HepG2 (cell line): Measurements from ENCODE around the gene OVOL2. TPM values are rescaled to one million over a fixed set of nuclear protein-coding genes. Genes with fewer than 3 reads are reported as not detected.

Source experiments
- FLYWCH1 ChIP-seq: sonication (generic); formaldehyde crosslinking; IDR thresholded peaks from 2 replicates; pipeline ENCODE4 v1.8.1; 2023; ENCODE audit warnings: mild to moderate bottlenecking, missing genetic modification reagents
- FOXP1 ChIP-seq, 2 experiments: fragments of 450-650 bp in 1 of 2; IDR thresholded peaks; 2 replicates each; pipeline ENCODE4 v1.6.1; 2017 to 2018; ENCODE audit warnings: antibody characterized with exemption in 1 of 2
- HHEX ChIP-seq: IDR thresholded peaks from 2 replicates; pipeline ENCODE4 v1.6.1; 2016; ENCODE audit warnings: control low read depth
- KDM5B ChIP-seq: sonication (generic); formaldehyde crosslinking; IDR thresholded peaks from 2 replicates; pipeline ENCODE4 v1.4.0; 2020; ENCODE audit warnings: missing genetic modification reagents, mild to moderate bottlenecking, borderline replicate concordance
- MED13 ChIP-seq: sonication (generic); formaldehyde crosslinking; IDR thresholded peaks from 2 replicates; pipeline ENCODE4 v1.5.0; 2020; ENCODE audit warnings: missing genetic modification reagents
- NR3C1 ChIP-seq: sonication (generic); formaldehyde crosslinking; IDR thresholded peaks from 2 replicates; pipeline ENCODE4 v1.4.0; 2020; ENCODE audit warnings: missing genetic modification reagents
- PCBP1 ChIP-seq: fragments of 200-400 bp; formaldehyde crosslinking; IDR thresholded peaks from 2 replicates; pipeline ENCODE4 v1.6.1; 2017; ENCODE audit warnings: mild to moderate bottlenecking, low read depth, low read length, borderline replicate concordance
- PITX1 ChIP-seq: sonication (generic); formaldehyde crosslinking; IDR thresholded peaks from 2 replicates; pipeline ENCODE4 v1.5.1; 2020; ENCODE audit warnings: mild to moderate bottlenecking, missing genetic modification reagents
- TP53 ChIP-seq: sonication (generic); formaldehyde crosslinking; conservative IDR thresholded peaks from 2 replicates; pipeline ENCODE4 v1.4.0; 2020; ENCODE audit warnings: missing genetic modification reagents
- U2AF2 ChIP-seq: fragments of 200-400 bp; formaldehyde crosslinking; IDR thresholded peaks from 2 replicates; pipeline ENCODE4 v1.6.1; 2017; ENCODE audit warnings: low read depth, mild to moderate bottlenecking, low read length
- ZNF20 ChIP-seq: sonication (generic); formaldehyde crosslinking; IDR thresholded peaks from 2 replicates; pipeline ENCODE4 v1.4.0; 2020; ENCODE audit warnings: mild to moderate bottlenecking, moderate library complexity, missing genetic modification reagents
- ZNF772 ChIP-seq: sonication (generic); formaldehyde crosslinking; IDR thresholded peaks from 2 replicates; pipeline ENCODE4 v1.5.0; 2020; ENCODE audit warnings: mild to moderate bottlenecking, missing genetic modification reagents
- polyA plus RNA-seq, 8 experiments: library from polyadenylated mRNA; depleted of rRNA in 3 of 8; stranded (reverse) in 7 of 8; unstranded in 1 of 8; fragments of >200 nt; fragmentation: Illumina TruSeq in 4 of 8; extraction: Trizol in 4 of 8; gene quantifications; 2 replicates each; pipeline versions ENCODE4 v1.2.1 to v1.2.3, GENCODE V29; 2011 to 2016; ENCODE audit warnings: low read depth in 4 of 8, missing spikeins in 1 of 8, mixed read lengths in 1 of 8; ENCODE audit not compliant: insufficient read depth in 1 of 8
- total RNA-seq, 5 experiments: library from RNA; depleted of rRNA; stranded (reverse); fragments of >200 nt; fragmentation: Illumina TruSeq; extraction: Trizol; gene quantifications; 2 replicates each; pipeline ENCODE4 v1.2.3, GENCODE V29; 2016; ENCODE audit warnings: low read depth in 1 of 5
- TF ChIP-seq, protein P1 (sequence below): sonication (generic); formaldehyde crosslinking; IDR thresholded peaks from 2 replicates; pipeline ENCODE4 v1.4.0; 2020; ENCODE audit warnings: missing genetic modification reagents
- TF ChIP-seq, protein P2 (sequence below): sonication (generic); formaldehyde crosslinking; IDR thresholded peaks from 2 replicates; pipeline ENCODE4 v1.5.0; 2020; ENCODE audit warnings: missing genetic modification reagents
- TF ChIP-seq, protein P3 (sequence below): sonication (generic); formaldehyde crosslinking; IDR thresholded peaks from 2 replicates; pipeline ENCODE4 v1.9.0; 2021; ENCODE audit warnings: missing genetic modification reagents, borderline replicate concordance
- TF ChIP-seq, protein P4 (sequence below): sonication (generic); formaldehyde crosslinking; IDR thresholded peaks from 2 replicates; pipeline ENCODE4 v1.4.0; 2020; ENCODE audit warnings: mild to moderate bottlenecking, missing genetic modification reagents
- TF ChIP-seq, protein P5 (sequence below): sonication (generic); formaldehyde crosslinking; IDR thresholded peaks from 2 replicates; pipeline ENCODE4 v1.4.0; 2020; ENCODE audit warnings: low read depth, mild to moderate bottlenecking, missing genetic modification reagents
- TF ChIP-seq, protein P6 (sequence below): sonication (generic); formaldehyde crosslinking; IDR thresholded peaks from 2 replicates; pipeline ENCODE4 v1.5.1; 2020; ENCODE audit warnings: mild to moderate bottlenecking, missing genetic modification reagents, moderate library complexity

The OVOL2 gene
- total and polyA plus RNA-seq, 2 of the 13 experiments (the other 11 are each of a cell fraction or from before 2014, with no cell fraction given), result 0.20 to 0.31 TPM

DNA sequence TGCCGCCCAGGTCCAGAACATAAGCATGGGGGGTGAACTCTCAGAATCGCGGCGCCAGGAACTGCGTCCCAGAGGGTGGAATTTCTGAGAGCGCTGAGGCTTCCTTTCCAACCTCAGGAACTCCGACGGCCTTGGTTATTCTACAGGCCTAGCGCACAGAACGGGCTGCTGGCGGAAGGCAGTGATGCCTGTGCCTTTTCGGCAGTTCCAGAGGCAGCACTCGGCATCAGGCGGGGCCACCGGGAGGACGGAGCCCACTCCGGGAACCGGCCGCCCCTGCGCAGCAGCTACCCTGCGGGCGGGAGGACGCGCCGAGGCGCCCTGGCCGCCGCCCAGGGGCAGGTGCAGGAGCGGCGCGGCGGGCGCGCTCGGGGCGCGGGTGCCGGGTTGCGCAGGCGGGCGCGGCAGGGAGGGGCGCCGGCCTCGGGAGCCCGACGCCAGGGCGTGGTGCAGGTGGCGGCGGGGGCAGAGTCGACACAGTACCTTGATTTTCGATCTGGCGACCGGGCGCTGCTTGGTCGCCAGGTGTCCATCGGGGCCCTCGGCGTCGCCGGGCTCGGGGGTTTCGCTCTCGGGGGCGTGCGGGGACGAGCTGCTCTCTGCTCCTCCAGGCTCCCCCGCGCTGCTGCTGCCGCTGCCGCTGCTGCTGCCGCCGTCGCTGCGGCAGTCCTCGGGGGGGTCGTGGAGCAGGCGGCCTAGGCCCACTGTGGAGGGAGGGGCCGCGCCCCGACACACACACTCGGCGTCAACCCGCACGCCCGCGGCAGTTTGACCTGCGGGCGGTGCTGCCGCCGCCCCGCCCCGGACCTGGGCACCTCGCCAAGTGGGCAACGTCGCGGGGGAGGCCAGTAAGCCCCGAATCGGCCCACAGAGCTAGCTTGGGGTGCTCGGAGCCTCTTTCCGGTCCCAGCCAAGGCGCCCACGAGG, 1.3 kb downstream of the OVOL2 start (continued):
- TF ChIP-seq ZNF772 (CRISPR knock-in tag) (no peak), PCBP1 (no peak), HHEX (no peak), KDM5B (CRISPR knock-in tag) (no peak), U2AF2 (no peak), FLYWCH1 (no peak), PITX1 (CRISPR knock-in tag) (peak; percentile 28; the same call in 1 of the 2 replicates), NR3C1 (CRISPR knock-in tag) (no peak), MED13 (CRISPR knock-in tag) (no peak), TP53 (no peak), FOXP1 (IDR thresholded peaks at IDR 0.05) (no peak), FOXP1 (CRISPR knock-in tag; IDR thresholded peaks at IDR 0.05) (no peak), ZNF20 (CRISPR knock-in tag) (no peak)
- TF ChIP-seq, protein P1, sequence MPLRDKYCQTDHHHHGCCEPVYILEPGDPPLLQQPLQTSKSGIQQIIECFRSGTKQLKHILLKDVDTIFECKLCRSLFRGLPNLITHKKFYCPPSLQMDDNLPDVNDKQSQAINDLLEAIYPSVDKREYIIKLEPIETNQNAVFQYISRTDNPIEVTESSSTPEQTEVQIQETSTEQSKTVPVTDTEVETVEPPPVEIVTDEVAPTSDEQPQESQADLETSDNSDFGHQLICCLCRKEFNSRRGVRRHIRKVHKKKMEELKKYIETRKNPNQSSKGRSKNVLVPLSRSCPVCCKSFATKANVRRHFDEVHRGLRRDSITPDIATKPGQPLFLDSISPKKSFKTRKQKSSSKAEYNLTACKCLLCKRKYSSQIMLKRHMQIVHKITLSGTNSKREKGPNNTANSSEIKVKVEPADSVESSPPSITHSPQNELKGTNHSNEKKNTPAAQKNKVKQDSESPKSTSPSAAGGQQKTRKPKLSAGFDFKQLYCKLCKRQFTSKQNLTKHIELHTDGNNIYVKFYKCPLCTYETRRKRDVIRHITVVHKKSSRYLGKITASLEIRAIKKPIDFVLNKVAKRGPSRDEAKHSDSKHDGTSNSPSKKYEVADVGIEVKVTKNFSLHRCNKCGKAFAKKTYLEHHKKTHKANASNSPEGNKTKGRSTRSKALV (CRISPR knock-in tag), result peak; percentile 89
- TF ChIP-seq, protein P2, sequence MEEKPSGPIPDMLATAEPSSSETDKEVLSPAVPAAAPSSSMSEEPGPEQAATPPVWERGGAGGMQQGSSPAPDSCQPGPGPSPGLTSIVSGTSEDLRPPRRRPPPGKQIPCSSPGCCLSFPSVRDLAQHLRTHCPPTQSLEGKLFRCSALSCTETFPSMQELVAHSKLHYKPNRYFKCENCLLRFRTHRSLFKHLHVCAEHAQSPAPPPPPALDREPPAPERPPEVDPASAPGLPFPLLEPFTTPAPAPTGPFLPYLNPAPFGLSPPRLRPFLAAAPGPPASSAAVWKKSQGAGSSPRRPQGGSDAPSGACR (CRISPR knock-in tag), result no peak
- TF ChIP-seq, protein P3, sequence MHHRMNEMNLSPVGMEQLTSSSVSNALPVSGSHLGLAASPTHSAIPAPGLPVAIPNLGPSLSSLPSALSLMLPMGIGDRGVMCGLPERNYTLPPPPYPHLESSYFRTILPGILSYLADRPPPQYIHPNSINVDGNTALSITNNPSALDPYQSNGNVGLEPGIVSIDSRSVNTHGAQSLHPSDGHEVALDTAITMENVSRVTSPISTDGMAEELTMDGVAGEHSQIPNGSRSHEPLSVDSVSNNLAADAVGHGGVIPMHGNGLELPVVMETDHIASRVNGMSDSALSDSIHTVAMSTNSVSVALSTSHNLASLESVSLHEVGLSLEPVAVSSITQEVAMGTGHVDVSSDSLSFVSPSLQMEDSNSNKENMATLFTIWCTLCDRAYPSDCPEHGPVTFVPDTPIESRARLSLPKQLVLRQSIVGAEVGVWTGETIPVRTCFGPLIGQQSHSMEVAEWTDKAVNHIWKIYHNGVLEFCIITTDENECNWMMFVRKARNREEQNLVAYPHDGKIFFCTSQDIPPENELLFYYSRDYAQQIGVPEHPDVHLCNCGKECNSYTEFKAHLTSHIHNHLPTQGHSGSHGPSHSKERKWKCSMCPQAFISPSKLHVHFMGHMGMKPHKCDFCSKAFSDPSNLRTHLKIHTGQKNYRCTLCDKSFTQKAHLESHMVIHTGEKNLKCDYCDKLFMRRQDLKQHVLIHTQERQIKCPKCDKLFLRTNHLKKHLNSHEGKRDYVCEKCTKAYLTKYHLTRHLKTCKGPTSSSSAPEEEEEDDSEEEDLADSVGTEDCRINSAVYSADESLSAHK (CRISPR knock-in tag), result no peak
- TF ChIP-seq, protein P4, sequence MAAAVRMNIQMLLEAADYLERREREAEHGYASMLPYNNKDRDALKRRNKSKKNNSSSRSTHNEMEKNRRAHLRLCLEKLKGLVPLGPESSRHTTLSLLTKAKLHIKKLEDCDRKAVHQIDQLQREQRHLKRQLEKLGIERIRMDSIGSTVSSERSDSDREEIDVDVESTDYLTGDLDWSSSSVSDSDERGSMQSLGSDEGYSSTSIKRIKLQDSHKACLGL (CRISPR knock-in tag), result no peak
- TF ChIP-seq, protein P5, sequence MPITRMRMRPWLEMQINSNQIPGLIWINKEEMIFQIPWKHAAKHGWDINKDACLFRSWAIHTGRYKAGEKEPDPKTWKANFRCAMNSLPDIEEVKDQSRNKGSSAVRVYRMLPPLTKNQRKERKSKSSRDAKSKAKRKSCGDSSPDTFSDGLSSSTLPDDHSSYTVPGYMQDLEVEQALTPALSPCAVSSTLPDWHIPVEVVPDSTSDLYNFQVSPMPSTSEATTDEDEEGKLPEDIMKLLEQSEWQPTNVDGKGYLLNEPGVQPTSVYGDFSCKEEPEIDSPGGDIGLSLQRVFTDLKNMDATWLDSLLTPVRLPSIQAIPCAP (CRISPR knock-in tag), result no peak
- TF ChIP-seq, protein P6, sequence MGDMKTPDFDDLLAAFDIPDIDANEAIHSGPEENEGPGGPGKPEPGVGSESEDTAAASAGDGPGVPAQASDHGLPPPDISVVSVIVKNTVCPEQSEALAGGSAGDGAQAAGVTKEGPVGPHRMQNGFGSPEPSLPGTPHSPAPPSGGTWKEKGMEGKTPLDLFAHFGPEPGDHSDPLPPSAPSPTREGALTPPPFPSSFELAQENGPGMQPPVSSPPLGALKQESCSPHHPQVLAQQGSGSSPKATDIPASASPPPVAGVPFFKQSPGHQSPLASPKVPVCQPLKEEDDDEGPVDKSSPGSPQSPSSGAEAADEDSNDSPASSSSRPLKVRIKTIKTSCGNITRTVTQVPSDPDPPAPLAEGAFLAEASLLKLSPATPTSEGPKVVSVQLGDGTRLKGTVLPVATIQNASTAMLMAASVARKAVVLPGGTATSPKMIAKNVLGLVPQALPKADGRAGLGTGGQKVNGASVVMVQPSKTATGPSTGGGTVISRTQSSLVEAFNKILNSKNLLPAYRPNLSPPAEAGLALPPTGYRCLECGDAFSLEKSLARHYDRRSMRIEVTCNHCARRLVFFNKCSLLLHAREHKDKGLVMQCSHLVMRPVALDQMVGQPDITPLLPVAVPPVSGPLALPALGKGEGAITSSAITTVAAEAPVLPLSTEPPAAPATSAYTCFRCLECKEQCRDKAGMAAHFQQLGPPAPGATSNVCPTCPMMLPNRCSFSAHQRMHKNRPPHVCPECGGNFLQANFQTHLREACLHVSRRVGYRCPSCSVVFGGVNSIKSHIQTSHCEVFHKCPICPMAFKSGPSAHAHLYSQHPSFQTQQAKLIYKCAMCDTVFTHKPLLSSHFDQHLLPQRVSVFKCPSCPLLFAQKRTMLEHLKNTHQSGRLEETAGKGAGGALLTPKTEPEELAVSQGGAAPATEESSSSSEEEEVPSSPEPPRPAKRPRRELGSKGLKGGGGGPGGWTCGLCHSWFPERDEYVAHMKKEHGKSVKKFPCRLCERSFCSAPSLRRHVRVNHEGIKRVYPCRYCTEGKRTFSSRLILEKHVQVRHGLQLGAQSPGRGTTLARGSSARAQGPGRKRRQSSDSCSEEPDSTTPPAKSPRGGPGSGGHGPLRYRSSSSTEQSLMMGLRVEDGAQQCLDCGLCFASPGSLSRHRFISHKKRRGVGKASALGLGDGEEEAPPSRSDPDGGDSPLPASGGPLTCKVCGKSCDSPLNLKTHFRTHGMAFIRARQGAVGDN (CRISPR knock-in tag), result peak; percentile 38
